ENCODE results near the gene P2RX2.

P2RX2 gene

GRCh38 chr12:132603240-132604150 lies 15.1 kb upstream of the P2RX2 start:
- DNase-seq: no peak

DNA sequence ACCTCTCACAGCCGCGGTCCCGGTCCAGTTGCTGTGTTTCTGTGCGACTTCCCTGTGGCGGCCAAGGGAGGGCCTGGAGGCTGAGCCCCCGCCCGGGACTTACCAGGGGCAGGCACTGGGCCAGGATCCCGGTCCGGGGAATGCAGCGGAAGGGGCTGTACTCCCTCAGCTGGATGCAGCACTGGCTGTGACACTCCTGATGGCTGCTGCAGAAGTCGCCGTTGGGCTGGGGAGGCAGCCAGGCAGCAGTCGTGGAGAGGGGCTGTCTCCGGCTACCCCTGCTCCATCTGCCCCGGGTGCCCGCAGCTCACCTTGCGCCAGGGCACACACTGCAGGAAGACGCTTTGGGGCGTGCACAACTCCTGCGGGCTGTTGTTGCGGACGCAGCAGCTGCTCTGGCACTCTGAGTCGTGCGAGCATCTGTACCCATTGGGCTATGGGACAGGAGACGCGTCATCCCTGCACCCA lies 14.4 kb upstream of the P2RX2 start:
- DNase-seq: no peak

GRCh38 chr12:132604668-132605441 lies 13.7 kb upstream of the P2RX2 start:
- DNase-seq: no peak

- no peak for DNase-seq
Observed at GRCh38 chr12:132605892-132606291, 12.7 kb upstream of the P2RX2 start.

GRCh38 chr12:132606466-132606865 lies 12.1 kb upstream of the P2RX2 start:
- DNase-seq: peak in 1 of 3 donors; percentile 26

DNA sequence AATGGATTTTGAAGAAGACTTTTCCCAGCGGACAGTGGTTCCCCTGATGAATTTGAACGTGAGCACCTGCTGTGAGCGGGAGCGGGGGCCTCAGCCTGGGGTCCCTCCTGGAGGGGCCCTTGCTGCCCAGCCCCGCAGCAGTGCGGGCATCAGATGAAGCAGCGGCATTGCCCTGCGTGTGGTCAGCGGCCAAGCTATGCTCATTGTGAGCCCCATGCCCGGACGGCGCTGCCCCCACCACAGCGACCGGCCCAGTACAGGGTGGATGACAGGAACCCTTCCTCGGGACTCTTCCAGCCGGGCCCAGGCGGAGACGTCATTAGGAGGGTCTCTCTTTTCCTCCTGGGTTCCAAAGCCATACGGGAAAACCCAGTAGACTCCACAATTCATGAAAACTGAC lies 11.6 kb upstream of the P2RX2 start:
- DNase-seq: no peak

DNA sequence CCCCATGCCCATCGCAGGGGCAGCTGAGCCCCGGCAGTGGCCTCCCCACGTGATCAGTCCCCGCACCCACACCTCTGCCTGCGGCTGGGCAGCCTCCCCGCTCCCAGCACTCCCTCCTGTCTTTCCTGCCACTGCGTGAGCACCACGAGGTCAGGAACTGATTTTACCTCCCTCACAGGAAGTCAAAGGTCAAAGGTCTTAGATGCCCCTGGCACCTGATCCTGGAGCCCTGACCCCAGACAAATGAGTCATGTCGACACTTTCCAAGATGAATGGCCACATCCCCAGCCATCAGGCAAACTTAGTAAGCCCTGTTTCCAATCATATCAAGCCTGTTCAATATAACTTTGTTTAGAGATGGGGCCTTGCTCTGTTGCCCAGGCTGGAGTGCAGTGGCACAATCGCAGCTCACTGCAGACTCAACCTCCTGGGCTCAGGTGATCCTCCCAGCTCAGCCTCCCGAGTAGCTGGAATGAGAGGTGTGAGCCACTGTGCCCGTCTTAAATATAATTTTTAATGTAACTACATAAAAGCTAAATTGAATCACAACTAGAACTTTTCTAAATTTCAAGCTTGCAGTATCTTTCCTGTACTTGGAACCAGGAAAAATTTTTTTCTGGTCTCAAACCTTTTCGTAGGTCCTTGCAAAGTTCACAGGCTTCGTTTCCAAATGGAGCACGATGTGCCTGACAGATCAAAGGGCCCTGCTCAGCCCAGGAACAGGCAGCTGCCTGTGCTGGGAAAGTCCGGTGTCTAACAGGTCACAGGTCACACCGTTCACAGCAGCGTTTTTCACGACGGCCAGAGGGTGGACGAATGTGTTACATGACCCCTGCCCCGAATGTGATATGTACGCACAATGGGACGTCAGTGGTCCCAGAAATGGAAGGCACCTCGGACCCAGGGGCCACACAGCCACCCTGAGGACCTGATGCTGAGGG lies 10.1 kb upstream of the P2RX2 start:
- DNase-seq: no peak

GRCh38 chr12:132610051-132610759 lies 8.4 kb upstream of the P2RX2 start, which contains the start of gene LRCOL1:
Gene LRCOL1 (minus strand): TSS chr12:132610582. CDS start chr12:132606251, 4,331 bp downstream.
- peak; percentile 66 to 73 (median 71) for DNase-seq

DNA sequence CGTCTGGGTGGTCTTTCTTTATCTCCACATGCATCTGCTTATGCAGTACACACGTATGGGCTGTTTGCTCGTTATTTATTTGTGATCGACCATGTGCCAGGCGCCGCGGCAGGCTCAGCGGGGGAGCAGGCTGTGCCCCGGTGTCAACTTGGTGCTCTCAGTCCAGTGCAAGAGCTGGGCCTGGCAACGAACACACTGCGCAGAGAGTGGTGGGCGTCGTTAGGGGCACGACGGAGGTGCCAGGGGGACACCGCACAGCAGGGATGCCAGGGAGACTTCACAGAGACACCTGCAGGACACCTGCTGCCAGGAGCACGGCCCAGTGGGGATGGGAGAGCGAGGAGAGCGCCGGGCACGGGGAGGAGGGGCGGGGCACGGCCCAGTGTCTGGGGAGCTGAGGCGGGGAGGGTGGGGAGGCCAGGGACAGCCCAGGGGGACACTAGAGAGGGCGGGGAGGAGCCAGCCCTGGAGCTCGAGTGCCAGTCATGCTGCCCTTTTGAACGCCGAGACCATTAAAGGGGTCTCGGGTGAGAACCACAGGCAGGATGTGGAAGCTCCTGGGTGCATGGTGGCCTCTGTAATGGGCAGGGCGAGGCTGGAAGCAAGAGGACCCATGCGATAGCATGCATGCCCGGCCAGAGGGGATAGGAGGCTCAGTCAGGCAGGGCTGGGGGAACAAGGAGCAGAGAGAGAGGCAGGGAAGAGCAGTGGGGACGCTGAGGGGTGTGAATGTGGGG lies 7.5 kb upstream of the P2RX2 start:
- DNase-seq: no peak

DNA sequence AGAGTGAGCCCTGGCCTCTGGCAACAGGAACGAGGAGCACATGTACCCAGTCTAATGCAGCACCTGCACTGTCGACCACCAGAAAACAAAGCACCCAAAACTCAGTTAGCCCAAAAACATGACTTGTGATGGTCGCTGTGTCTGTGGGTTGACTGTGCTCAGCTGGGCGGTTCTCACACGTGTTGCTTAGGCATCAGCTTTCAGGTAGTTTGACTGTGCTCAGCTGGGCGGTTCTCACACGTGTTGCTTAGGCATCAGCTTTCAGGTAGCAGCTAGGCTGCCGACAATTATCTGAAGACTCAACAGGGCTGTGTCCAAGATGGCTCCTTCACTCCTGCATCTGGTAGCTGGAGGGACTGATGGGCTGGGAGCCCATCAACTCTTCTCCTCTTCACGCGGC lies 7.0 kb upstream of the P2RX2 start:
- DNase-seq: no peak

GRCh38 chr12:132614029-132614428 lies 4.5 kb upstream of the P2RX2 start:
- no peak for DNase-seq

- peak; percentile 83 to 92 (median 90) for DNase-seq
Observed at GRCh38 chr12:132614861-132615578, 3.6 kb upstream of the P2RX2 start.

GRCh38 chr12:132615579-132616038 lies 3.0 kb upstream of the P2RX2 start:
- no peak for DNase-seq

DNA sequence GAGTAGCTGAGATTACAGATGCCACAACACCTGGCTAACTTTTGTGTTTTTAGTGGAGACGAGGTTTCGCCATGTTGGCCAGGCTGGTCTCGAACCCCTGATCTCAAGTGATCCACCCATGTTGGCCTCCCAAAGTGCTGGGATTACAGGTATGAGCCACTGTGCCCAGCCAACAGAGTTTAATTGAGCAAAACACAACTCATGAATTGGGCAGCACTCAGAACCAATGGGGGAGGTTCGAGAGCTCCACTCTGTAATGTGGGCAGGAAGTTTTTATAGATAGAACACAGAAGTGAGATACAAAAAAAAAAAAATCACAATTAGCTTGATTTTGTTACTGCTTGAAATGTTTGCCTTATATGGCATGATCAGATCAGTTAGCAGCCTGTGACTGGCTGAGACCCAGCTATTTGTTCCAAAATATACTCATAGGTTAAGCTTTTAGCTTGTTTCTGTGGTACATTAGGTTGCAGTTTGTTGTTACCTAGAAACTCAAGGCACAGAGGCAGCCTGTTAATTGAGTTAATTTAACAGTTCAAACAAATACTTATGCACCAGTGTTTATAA lies 1.4 kb upstream of the P2RX2 start:
- DNase-seq: no peak

- DNase-seq: no peak
Observed at GRCh38 chr12:132617822-132618682, 524 bp upstream of the P2RX2 start.

- no peak for DNase-seq
Observed at GRCh38 chr12:132619071-132619385, 452 bp downstream of the P2RX2 start.

DNA sequence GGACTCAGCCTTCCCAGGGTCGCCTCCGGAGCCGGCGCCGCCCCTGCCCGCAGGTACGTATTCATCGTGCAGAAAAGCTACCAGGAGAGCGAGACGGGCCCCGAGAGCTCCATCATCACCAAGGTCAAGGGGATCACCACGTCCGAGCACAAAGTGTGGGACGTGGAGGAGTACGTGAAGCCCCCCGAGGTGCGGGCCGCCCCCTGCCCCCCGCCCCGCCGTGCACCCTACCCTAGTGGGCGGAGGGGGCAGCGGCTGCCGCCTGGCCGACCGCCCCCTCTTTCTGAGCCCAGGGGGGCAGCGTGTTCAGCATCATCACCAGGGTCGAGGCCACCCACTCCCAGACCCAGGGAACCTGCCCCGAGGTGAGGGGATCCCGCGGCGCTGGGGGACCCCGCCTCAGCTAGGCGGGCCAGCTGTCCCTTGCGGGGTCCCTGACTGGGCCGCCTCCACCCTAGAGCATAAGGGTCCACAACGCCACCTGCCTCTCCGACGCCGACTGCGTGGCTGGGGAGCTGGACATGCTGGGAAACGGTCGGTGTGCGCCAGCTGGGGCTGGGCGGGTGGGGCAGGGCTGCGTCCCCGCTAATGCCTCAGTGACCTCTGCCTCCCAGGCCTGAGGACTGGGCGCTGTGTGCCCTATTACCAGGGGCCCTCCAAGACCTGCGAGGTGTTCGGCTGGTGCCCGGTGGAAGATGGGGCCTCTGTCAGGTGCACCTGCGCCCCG lies 973 bp downstream of the P2RX2 start:
- DNase-seq: no peak

DNA sequence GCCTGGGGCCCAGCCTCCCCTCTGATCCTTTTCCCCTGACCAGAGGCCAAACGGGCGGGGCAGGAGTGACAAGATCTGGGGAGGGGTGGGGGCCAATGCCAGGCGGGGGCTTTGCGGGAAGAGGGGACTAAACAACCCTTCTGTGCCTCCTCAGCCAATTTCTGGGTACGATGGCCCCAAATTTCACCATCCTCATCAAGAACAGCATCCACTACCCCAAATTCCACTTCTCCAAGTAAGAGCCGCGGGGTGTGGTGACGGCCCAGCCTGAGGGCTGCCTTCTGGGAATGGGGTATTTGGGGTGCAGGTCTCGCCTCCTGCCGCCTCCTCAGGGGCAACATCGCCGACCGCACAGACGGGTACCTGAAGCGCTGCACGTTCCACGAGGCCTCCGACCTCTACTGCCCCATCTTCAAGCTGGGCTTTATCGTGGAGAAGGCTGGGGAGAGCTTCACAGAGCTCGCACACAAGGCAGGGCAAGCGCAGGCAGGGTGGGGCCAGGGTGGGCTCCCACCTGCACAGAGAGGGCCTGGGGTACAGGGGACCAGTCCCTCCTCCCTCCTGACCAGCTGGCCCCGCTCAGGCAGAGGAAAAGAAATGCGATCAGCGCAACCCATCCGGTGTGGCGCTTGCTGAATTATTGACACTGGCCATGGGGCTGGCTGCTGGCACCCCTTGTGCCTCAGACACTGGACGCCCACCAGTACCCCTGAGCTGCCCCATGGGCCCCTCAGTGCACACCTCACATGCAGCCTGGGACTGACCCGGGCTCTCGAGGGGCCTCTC lies 1.7 kb downstream of the P2RX2 start:
- DNase-seq: no peak
